Raji (cell line): ENCODE measurements around the gene DCAF12.
A peak's percentile ranks its signal among the peaks of the same experiment; 100 is the strongest.

Experiments used
- POLR2A ChIP-seq: IDR thresholded peaks from 2 replicates; pipeline ENCODE4 v1.6.1; 2011; ENCODE audit warnings: low read depth, low read length, control low read depth; ENCODE audit not compliant: insufficient read depth

Gene DCAF12

GRCh38 chr9:34048727-34049629 is 77.5 kb downstream of the DCAF12 start, which contains the start of gene UBAP2:
Gene UBAP2, minus strand, starts transcription at chr9:34048887. Its CDS starts 31,739 bp downstream, at chr9:34017148.
- TF ChIP-seq POLR2A = peak; percentile 95

- TF ChIP-seq POLR2A = no peak
These were observed 78.4 kb downstream of the DCAF12 start for GRCh38 chr9:34047864-34048726.

- TF ChIP-seq POLR2A = no peak
These were observed 79.6 kb downstream of the DCAF12 start for GRCh38 chr9:34046784-34047379.

DNA sequence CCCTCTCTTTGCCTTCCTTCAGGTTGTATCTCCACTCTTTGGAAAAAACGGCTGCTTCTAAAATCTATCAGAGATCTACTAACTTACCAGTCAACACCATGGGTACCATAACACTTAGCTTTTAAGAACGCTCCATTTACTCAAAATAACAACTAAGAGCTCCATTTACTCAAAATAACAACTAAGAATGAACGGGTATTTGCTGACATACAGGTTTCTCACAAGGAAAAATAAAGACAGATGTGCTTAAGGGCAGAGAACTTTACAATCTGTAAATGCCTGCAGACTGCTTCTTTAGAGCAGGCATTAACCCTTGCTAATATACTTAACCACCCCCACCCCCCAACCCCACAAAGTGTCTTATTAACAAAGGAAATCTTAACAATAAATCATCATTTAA is 80.6 kb downstream of the DCAF12 start:
- no peak for TF ChIP-seq POLR2A

- TF ChIP-seq POLR2A = no peak
These were observed 88.9 kb downstream of the DCAF12 start for GRCh38 chr9:34037626-34038025.

- TF ChIP-seq POLR2A = no peak
These were observed 89.9 kb downstream of the DCAF12 start for GRCh38 chr9:34036625-34037024.
